BLaER1 treated with 17β-estradiol and CSF1 and Interleukin-3, amounts not matched to agents 10 nM and 100 nM (cell line): Measurements from ENCODE around the gene TSPAN13.
A peak's percentile ranks its signal among the peaks of the same experiment; 100 is the strongest.
"Not testable (repeated sequence)": the region's sequence is repeated elsewhere in the genome, so short reads cannot be mapped to it uniquely, and the experiment has no call there.

Source experiments
- H3K27ac ChIP-seq, 11 experiments: shearing (Covaris generic); formaldehyde crosslinking; 2 replicates each; pipeline ENCODE4 v1.8.1; 2022
- H3K27me3 ChIP-seq, 11 experiments: shearing (Covaris generic); formaldehyde crosslinking; 2 replicates each; pipeline ENCODE4 v1.8.1; 2022
- H3K36me3 ChIP-seq, 11 experiments: shearing (Covaris generic); formaldehyde crosslinking; 2 replicates each; pipeline ENCODE4 v1.8.1; 2022
- H3K4me1 ChIP-seq, 10 experiments: shearing (Covaris generic); formaldehyde crosslinking; 2 replicates each; pipeline ENCODE4 v1.8.1; 2022
- H3K4me2 ChIP-seq, 11 experiments: shearing (Covaris generic); formaldehyde crosslinking; 2 replicates each; pipeline ENCODE4 v1.8.1; 2022
- H3K4me3 ChIP-seq, 10 experiments: shearing (Covaris generic); formaldehyde crosslinking; 2 replicates each; pipeline ENCODE4 v1.8.1; 2022
- H3K9ac ChIP-seq, 11 experiments: shearing (Covaris generic); formaldehyde crosslinking; 2 replicates each; pipeline ENCODE4 v1.8.1; 2022
- H3K9me3 ChIP-seq, 11 experiments: shearing (Covaris generic); formaldehyde crosslinking; replicated peaks in 1 of 11; 2 replicates each; pipeline ENCODE4 v1.8.1; 2022
- H4K20me1 ChIP-seq, 11 experiments: shearing (Covaris generic); formaldehyde crosslinking; 2 replicates each; pipeline ENCODE4 v1.8.1; 2022
- Cebpa-rat ChIP-seq, 11 experiments: shearing (Covaris generic); IDR thresholded peaks; 2 replicates each; pipeline ENCODE4 v1.8.1; 2022

TSPAN13 gene

DNA sequence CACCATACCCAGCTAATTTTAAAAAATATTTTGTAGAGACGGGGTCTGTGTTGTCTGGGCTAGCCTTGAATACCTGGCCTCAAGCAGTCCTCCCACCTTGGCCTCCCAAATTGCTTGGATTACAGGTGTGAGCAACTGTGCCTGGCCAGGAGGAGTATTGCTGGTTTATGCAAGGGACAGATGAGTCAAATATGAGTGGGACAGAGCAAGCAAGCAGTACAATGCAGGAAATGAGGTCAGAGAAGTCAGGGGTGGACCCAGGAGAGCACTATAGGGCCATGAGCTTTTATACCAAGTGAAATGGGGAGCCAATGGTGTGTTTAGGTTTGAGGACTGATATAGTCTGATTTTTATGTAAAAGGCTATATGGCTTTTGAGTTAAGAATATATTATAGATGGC, 6.3 kb downstream of the TSPAN13 start:
- H3K4me1 ChIP-seq = peaks cover 8 to 61% (median 51%) of the 10 kb centered on the region in 10 experiments
- peak overlapping the region in 8 of 11 experiments; percentile 59 to 83 (median 73); a peak in 13 of 22 replicates for H3K27ac ChIP-seq
- H3K9me3 ChIP-seq = peaks cover 16 to 45% (median 37%) of the 10 kb centered on the region in 11 experiments; a peak in 21 of 22 replicates
- H3K27me3 ChIP-seq = peaks cover 0 to 3% (median 0%) of the 10 kb centered on the region in 11 experiments; a peak in 2 of 22 replicates
- peaks cover 0 to 8% (median 0%) of the 10 kb centered on the region in 11 experiments; a peak in 4 of 22 replicates for H4K20me1 ChIP-seq
- peak overlapping the region in 9 of 11 experiments; percentile 42 to 82 (median 77); a peak in 15 of 22 replicates for H3K4me2 ChIP-seq
- peak overlapping the region in 2 of 10 experiments; percentile 18 to 49; a peak in 2 of 20 replicates for H3K4me3 ChIP-seq
- H3K9ac ChIP-seq = peak overlapping the region in 3 of 11 experiments; percentile 47 to 63 (median 48); a peak in 2 of 22 replicates
- H3K36me3 ChIP-seq = peaks cover 0 to 42% (median 22%) of the 10 kb centered on the region in 11 experiments; a peak in 15 of 22 replicates
- TF ChIP-seq Cebpa-rat (IDR thresholded peaks at IDR 0.05) = no peak

DNA sequence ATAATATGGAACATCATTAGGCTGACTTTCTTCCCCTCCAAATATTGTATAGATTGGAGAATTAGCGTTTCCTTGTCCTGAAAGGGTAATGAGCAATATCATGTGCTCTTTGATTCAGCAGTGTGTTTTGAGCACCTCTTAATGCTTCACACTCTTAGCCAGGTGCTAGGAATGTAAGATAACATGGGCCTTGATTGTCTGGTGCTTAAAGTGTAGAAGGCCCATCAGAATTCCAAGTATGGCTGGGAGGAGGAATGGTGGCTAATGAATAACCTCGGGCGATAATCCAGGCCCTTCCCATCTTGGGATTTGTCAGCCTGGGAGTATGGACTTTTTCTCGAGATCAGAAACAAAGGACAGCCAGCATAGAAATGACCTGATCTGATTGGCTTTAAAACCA, 8.6 kb downstream of the TSPAN13 start:
- no peak overlapping the region for H3K9ac ChIP-seq
- peaks cover 0 to 56% (median 22%) of the 10 kb centered on the region in 11 experiments; a peak in 15 of 22 replicates for H3K36me3 ChIP-seq
- no peaks in the 10 kb centered on the region for H4K20me1 ChIP-seq
- no peak overlapping the region for H3K27ac ChIP-seq
- no peak overlapping the region for H3K4me3 ChIP-seq
- peaks cover 16 to 52% (median 37%) of the 10 kb centered on the region in 11 experiments; a peak in 21 of 22 replicates for H3K9me3 ChIP-seq
- no peak for TF ChIP-seq Cebpa-rat (IDR thresholded peaks at IDR 0.05)
- peaks cover 0 to 41% (median 28%) of the 10 kb centered on the region in 10 experiments; a peak in 17 of 20 replicates for H3K4me1 ChIP-seq
- H3K4me2 ChIP-seq = no peak overlapping the region
- no peaks in the 10 kb centered on the region for H3K27me3 ChIP-seq

DNA sequence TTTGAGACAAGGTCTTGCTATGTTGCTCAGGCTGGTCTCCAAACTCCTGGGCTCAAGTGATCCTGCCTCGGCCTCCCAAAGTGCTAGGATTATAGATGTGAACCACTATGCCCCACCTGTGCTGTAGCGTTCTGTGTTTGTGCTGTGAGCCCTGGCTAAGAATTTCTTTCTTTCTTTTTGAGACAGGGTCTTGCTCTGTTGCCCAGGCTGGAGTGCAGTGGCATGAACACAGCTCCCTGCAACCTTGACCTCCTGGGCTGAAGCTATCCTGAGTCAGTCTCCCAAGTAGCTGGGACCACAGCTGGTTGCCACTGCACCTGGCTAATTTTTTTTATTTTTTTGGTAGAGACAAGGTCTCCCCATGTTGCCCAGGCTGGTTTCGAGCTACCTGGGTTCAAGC, 11.4 kb downstream of the TSPAN13 start:
- H3K27ac ChIP-seq = no peak overlapping the region

DNA sequence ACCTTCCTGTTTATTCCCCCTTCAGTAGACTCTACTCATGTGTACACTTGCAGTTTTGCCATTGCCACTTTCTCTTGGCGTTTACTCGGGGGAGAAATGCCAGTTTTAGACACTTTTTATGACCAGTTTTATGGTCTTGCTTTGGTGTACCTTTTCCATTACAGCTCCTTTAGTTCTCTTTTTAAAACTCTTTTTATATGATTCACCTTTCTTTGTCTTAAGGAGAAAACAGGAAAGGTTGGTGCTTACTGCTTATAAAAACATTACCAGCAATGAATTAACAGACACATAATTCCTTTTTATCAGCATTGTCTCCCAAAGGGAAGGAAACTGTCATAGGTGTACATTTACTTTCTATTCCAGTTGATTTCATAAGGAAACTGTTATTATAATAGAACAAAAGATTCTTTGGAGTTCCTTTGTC, 11.9 kb downstream of the TSPAN13 start:
- peaks cover 11 to 57% (median 35%) of the 10 kb centered on the region in 11 experiments; a peak in 20 of 22 replicates for H3K9me3 ChIP-seq
- peaks cover 0 to 2% (median 0%) of the 10 kb centered on the region in 11 experiments; a peak in 1 of 22 replicates for H4K20me1 ChIP-seq
- TF ChIP-seq Cebpa-rat (IDR thresholded peaks at IDR 0.05) = no peak
- peaks cover 0 to 11% (median 3%) of the 10 kb centered on the region in 10 experiments; a peak in 14 of 20 replicates for H3K4me1 ChIP-seq
- no peak overlapping the region for H3K4me3 ChIP-seq
- H3K4me2 ChIP-seq = no peak overlapping the region
- H3K9ac ChIP-seq = no peak overlapping the region
- peaks cover 0 to 59% (median 22%) of the 10 kb centered on the region in 11 experiments; a peak in 15 of 22 replicates for H3K36me3 ChIP-seq
- no peak overlapping the region for H3K27ac ChIP-seq
- H3K27me3 ChIP-seq = no peaks in the 10 kb centered on the region

More for the DNA sequence above, 11.4 kb downstream of the TSPAN13 start:
- no peaks in the 10 kb centered on the region for H3K27me3 ChIP-seq
- no peak overlapping the region for H3K4me2 ChIP-seq
- H3K9me3 ChIP-seq = peaks cover 11 to 62% (median 36%) of the 10 kb centered on the region in 11 experiments; a peak in 20 of 22 replicates
- peaks cover 0 to 63% (median 22%) of the 10 kb centered on the region in 11 experiments; a peak in 15 of 22 replicates for H3K36me3 ChIP-seq
- no peaks in the 10 kb centered on the region for H4K20me1 ChIP-seq
- H3K4me3 ChIP-seq = no peak overlapping the region
- H3K9ac ChIP-seq = no peak overlapping the region
- H3K4me1 ChIP-seq = peaks cover 0 to 15% (median 4%) of the 10 kb centered on the region in 10 experiments; a peak in 12 of 20 replicates
- TF ChIP-seq Cebpa-rat (IDR thresholded peaks at IDR 0.05) = no peak

DNA sequence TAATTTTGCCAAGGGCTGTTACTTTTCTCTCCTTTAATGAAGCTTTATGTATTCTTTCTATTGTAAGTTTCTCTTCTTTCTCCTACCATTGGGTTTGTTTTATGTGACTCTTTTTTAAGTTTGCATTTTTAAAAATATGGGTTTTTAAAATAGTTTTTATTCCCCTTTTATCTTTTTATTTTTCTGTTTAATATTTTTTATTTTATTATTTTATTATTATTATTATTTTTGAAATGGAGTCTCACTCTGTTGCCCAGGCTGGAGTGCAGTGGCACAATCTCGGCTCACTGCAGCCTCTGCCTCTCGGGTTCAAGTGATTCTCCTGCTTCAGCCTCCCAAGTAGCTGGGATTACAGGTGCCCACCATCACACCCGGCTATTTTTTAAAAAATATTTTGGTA, 16.4 kb downstream of the TSPAN13 start:
- not testable (repeated sequence) for H4K20me1 ChIP-seq, H3K4me3 ChIP-seq, H3K27me3 ChIP-seq, H3K27ac ChIP-seq, H3K9ac ChIP-seq
- Histone ChIP-seq H3K4me2 (peak overlapping the region in 3 of 11 experiments; percentile 6 to 44 (median 19); a peak in 2 of 22 replicates), H3K9me3 (peaks cover 0 to 19% (median 9%) of the 10 kb centered on the region in 11 experiments; a peak in 10 of 22 replicates), H3K4me1 (peaks cover 5 to 18% (median 12%) of the 10 kb centered on the region in 10 experiments; a peak in 18 of 20 replicates), H3K36me3 (peaks cover 0 to 20% (median 3%) of the 10 kb centered on the region in 11 experiments; a peak in 7 of 22 replicates)

DNA sequence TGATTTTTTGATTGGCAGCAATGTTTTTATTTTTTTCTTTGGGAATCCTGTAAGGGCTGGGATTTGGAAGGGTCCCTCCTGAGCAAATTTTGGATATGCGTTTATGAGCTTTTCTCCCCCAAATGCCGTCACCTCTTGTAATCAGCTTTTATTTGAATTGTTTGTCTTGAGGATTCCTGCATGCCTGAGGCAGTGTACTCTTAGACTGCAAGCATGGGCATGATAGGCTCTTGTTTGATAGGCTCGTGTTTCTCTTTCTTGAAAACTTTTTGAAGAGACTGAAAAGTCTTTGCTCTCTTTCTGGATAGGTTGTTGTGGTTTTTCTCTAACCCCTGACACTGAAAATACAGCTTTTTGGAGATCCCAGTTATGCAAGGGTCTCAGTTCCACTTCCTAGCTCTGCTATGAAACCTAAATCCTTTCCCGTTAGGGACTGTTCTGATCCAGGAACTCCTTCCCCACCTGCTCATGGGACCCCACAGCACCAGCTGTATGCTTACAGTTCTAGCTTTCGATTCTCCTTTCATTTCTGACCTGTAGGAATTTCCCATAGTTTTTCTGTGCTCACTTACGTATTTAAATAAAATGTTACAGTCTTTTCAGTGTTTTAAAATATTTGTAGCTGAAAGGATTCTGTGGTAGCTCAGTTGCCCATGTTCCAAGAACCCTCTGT, 17.2 kb downstream of the TSPAN13 start:
- Histone ChIP-seq H3K4me1 (peaks cover 5 to 16% (median 12%) of the 10 kb centered on the region in 10 experiments; a peak in 18 of 20 replicates), H3K27me3 (no peaks in the 10 kb centered on the region), H3K9ac (no peak overlapping the region), H3K36me3 (peaks cover 0 to 19% (median 0%) of the 10 kb centered on the region in 11 experiments; a peak in 2 of 22 replicates), H3K4me2 (peak overlapping the region; percentile 4 to 51 (median 20); a peak in 18 of 22 replicates), H3K27ac (no peak overlapping the region), H3K9me3 (peaks cover 0 to 18% (median 9%) of the 10 kb centered on the region in 11 experiments; a peak in 10 of 22 replicates), H3K4me3 (no peak overlapping the region), H4K20me1 (peaks cover 0 to 8% (median 0%) of the 10 kb centered on the region in 11 experiments; a peak in 1 of 22 replicates)
- TF ChIP-seq Cebpa-rat (IDR thresholded peaks at IDR 0.05) = no peak

DNA sequence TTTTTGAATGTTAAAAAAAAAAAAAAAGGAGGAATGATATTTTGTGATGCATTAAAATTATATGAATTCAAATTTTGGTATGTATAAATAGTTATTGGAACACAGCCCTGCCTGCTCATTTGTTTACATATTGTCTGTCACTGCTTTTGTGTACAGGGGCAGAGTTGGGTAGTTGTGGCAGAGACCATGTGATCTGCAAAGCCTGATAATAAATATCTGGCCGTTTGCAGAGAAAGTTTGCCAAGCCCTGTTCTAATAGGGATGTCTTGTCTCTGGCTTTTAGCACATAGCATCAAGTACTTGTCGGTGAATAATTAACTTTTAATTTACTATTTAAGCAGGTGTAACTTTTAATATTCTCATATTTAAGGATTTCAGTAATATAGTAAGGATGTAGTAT, 19.8 kb downstream of the TSPAN13 start:
- H4K20me1 ChIP-seq = peaks cover 0 to 8% (median 0%) of the 10 kb centered on the region in 11 experiments; a peak in 1 of 22 replicates
- H3K27me3 ChIP-seq = no peaks in the 10 kb centered on the region
- H3K9ac ChIP-seq = no peak overlapping the region
- no peak overlapping the region for H3K4me2 ChIP-seq
- no peak overlapping the region for H3K4me3 ChIP-seq
- peaks cover 0 to 19% (median 0%) of the 10 kb centered on the region in 11 experiments; a peak in 2 of 22 replicates for H3K36me3 ChIP-seq
- no peak for TF ChIP-seq Cebpa-rat (IDR thresholded peaks at IDR 0.05)
- peaks cover 5 to 16% (median 12%) of the 10 kb centered on the region in 10 experiments; a peak in 18 of 20 replicates for H3K4me1 ChIP-seq
- H3K27ac ChIP-seq = no peak overlapping the region
- peaks cover 0 to 8% (median under 1%) of the 10 kb centered on the region in 11 experiments; a peak in 8 of 22 replicates for H3K9me3 ChIP-seq

DNA sequence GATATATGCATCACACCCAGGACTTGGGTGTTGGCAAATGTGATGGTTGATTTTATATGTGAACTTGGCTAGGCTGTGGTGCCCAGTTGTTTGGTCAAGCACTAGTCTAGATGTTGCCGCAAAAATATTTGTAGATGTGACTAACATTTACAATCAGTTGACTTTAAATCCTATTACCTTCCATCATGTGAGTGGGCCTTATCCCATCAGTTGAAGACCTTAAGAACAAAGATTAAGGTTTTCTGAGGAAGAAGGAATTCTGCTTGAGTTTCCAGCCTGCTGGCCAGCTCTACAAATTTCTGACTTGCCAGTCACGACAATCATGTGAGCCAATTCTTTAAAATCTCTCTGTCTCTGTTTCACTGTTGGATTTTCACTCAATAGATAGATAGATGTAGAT, 20.3 kb downstream of the TSPAN13 start:
- TF ChIP-seq Cebpa-rat (IDR thresholded peaks at IDR 0.05) = no peak
- Histone ChIP-seq H3K4me2 (no peak overlapping the region), H4K20me1 (peaks cover 0 to 8% (median 0%) of the 10 kb centered on the region in 11 experiments; a peak in 1 of 22 replicates), H3K36me3 (peaks cover 0 to 20% (median 0%) of the 10 kb centered on the region in 11 experiments; a peak in 2 of 22 replicates), H3K27ac (no peak overlapping the region), H3K4me3 (no peak overlapping the region), H3K9ac (no peak overlapping the region), H3K4me1 (peaks cover 7 to 17% (median 14%) of the 10 kb centered on the region in 10 experiments), H3K9me3 (peaks cover 0 to 2% (median 0%) of the 10 kb centered on the region in 11 experiments; a peak in 2 of 22 replicates), H3K27me3 (no peaks in the 10 kb centered on the region)

DNA sequence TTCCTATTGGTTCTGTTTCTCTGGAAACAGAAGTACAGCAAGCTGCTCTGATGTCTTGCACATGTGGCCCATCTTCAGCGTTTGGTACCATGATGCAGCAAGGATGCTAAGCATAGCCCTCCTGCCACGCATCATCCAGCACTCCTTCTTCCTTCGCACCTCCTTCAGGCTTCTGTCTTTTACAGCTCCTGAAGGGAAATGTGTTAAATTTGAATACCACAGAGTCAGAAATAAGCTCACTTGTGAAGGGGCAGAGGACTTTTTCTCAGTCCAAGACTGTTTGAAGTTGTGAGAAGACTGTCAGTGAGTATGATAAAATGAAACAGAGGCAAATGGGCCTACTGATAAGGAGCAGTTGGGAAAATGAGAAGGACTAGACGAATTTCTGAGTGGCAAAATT, 20.7 kb downstream of the TSPAN13 start:
- Histone ChIP-seq H3K27ac (no peak overlapping the region), H3K4me2 (no peak overlapping the region)

More for the DNA sequence above, 20.7 kb downstream of the TSPAN13 start:
- H3K4me1 ChIP-seq = peaks cover 10 to 21% (median 16%) of the 10 kb centered on the region in 10 experiments
- TF ChIP-seq Cebpa-rat (IDR thresholded peaks at IDR 0.05) = no peak
- H3K9ac ChIP-seq = no peak overlapping the region
- peaks cover 0 to 20% (median 0%) of the 10 kb centered on the region in 11 experiments; a peak in 2 of 22 replicates for H3K36me3 ChIP-seq
- peaks cover 0 to 8% (median 0%) of the 10 kb centered on the region in 11 experiments; a peak in 1 of 22 replicates for H4K20me1 ChIP-seq
- no peaks in the 10 kb centered on the region for H3K9me3 ChIP-seq
- H3K27me3 ChIP-seq = no peaks in the 10 kb centered on the region
- H3K4me3 ChIP-seq = no peak overlapping the region
